Measurements from ENCODE around the gene HDHD5.

HDHD5 gene

DNA sequence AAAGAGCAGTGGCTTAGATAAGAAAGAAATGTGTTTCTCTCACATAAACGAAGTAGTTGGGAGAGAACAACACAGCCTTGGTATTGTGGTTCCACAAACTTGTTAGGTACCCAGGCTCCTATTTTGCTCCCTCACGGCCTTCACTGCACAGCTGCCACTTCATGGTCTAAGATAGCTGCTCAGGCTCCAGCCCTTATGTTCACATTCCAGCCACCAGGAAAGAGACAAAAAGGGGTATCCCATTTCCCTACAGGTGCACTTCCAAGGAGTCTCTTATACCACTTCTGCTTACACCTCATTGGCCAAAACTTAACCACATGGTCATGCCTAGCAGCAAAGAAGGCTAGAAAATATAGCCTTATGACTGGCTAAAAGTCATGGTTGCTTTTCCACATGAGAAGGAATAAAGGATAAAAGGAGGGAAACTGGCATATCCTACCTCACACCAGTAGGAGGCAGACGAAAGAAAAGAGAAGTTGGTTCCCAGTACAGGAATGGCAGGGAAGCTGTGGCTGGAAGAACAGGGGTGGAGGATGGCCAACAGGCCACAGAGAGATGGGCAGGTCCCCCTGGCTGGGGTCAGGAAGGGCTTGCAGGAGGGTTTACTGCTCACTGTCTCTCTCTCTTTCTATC is 5.4 kb upstream of the HDHD5 start:
- no peak overlapping the region for H3K27ac ChIP-seq

DNA sequence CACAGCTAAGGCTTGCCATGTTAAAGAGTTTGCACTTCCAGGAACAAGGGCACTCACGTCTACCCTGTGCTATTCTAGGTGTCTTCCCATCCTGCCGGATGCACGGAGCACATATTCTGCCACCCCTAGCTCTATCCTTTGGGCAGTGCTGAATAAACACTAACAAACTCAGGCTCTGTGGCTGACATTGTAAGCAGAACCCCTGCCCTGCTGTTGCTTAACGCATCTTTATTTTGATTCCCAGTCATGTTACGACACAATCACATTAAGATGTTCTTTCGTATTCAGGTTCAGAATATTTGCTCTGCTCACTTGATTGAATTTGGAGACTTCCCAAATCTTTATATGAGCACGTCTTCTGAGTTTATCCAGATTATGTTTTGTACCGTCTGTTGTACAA is 3.7 kb upstream of the HDHD5 start:
- H3K27ac ChIP-seq, result peak overlapping the region; percentile 53
- TF ChIP-seq, protein P1, sequence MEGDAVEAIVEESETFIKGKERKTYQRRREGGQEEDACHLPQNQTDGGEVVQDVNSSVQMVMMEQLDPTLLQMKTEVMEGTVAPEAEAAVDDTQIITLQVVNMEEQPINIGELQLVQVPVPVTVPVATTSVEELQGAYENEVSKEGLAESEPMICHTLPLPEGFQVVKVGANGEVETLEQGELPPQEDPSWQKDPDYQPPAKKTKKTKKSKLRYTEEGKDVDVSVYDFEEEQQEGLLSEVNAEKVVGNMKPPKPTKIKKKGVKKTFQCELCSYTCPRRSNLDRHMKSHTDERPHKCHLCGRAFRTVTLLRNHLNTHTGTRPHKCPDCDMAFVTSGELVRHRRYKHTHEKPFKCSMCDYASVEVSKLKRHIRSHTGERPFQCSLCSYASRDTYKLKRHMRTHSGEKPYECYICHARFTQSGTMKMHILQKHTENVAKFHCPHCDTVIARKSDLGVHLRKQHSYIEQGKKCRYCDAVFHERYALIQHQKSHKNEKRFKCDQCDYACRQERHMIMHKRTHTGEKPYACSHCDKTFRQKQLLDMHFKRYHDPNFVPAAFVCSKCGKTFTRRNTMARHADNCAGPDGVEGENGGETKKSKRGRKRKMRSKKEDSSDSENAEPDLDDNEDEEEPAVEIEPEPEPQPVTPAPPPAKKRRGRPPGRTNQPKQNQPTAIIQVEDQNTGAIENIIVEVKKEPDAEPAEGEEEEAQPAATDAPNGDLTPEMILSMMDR (conservative IDR thresholded peaks at IDR 0.05), result no peak

More for the DNA sequence above, 5.4 kb upstream of the HDHD5 start:
- TF ChIP-seq, protein P1 (conservative IDR thresholded peaks at IDR 0.05), result peak; percentile 16; the same call in 1 of the 2 replicates

- TF ChIP-seq, protein P1 (conservative IDR thresholded peaks at IDR 0.05), result no peak
- peak overlapping the region; percentile 53 for H3K27ac ChIP-seq
Observed at GRCh38 chr22:17161991-17162390, 2.9 kb upstream of the HDHD5 start.

DNA sequence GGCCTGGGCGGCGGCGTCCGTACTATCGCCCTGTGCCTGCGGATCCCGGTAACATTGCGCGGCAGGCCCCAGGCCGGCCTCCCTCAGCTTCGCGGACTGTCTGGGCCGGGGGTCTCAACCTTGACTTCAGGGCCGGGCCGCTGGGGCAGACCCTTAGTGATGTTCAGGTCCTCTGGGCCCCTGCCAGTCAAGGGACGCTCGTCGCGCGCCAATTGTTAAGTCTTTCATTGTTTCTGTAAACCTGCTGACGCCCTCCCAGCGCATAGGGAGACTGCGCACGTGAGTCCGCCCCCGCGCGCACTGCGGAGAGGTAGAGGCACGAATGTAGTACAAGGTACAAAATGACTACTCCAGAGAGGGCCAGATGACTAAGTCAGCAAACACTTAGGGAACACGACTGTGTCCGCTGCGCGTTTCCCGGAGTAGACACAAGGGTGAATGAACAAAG is 451 bp upstream of the HDHD5 start:
- H3K27ac ChIP-seq, result peak overlapping the region; percentile 96
- TF ChIP-seq, protein P1 (conservative IDR thresholded peaks at IDR 0.05), result no peak

DNA sequence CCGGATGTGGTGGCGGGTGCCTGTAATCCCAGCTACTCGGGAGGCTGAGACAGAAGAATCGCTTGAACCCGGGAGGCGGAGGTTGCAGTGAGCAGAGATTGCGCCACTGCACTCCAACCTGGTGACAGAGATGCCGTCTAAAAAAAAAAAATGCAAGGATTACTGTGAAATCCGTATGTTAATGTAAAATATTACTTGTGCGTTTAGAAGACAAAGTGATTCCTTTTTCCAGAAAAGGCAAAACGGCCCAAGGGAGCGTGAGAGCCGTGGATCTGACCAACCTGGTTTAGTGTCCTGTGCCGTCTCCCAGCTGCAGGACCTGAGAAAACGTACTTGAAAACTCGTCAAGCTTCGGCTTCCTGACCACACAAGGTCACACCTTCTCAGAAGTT is 905 bp downstream of the HDHD5 start:
- peak overlapping the region; percentile 96 for H3K27ac ChIP-seq
- TF ChIP-seq, protein P1 (conservative IDR thresholded peaks at IDR 0.05), result no peak

- peak overlapping the region; percentile 96 for H3K27ac ChIP-seq
Observed at GRCh38 chr22:17157714-17158113, 1.4 kb downstream of the HDHD5 start.

DNA sequence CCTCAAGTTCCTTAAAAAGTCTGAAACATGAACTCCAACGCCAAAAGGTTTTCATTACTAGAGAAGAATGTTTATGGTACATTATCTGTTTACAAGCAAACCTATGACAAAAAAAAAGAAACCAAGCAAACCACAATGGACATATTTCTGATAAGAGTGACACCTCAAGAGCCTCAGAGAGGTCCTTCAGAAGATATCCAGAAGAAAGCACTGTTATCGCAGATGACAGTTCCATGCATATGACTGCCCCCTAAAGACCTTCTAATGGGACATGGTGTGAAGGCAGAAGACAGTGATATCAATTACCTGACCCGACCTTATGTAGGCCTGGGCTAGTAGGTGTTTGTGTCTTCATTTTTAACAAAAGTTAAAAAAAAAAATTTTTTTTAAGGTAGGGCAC is 3.1 kb downstream of the HDHD5 start:
- TF ChIP-seq, protein P1 (conservative IDR thresholded peaks at IDR 0.05), result no peak
- no peak overlapping the region for H3K27ac ChIP-seq

More at GRCh38 chr22:17157714-17158113, 1.4 kb downstream of the HDHD5 start:
- TF ChIP-seq, protein P1 (conservative IDR thresholded peaks at IDR 0.05), result no peak

Measured in VCaP (cell line).